HG03460 (cell line): Measurements from ENCODE around the gene UBE3A.
A peak's percentile ranks its signal among the peaks of the same experiment; 100 is the strongest.
"Not testable (repeated sequence)": the region's sequence is repeated elsewhere in the genome, so short reads cannot be mapped to it uniquely, and the experiment has no call there.

ENCODE experiments used
- ATAC-seq: cut with Tn5 transposase; IDR thresholded peaks from one replicate; pipeline ENCODE4 v1.9.1; 2021; ENCODE audit not compliant: unreplicated experiment

UBE3A gene

DNA sequence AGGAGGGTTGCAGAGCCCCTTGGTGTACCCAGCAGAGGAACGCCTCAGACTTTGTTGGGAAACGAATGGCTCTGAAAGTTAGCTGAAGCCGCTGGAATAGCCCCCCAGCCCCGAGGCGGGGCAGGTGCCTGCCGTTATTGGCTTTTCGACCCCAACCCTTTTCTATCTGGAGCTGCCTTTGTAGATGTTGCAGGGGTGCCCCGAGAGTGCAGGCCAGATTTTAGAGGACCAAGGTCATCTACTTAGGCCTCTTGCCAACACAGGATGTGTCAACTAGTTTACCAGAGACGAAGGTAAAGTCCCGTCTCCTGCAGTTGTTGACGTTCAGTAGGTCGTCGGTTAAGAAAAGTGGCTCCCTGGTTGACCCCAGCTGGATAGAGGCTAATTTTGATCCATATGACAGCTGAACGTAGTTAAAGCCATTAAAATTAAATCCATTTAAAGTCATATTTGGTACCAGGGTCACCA is 579 bp upstream of the UBE3A start:
- ATAC-seq: peak; percentile 14

DNA sequence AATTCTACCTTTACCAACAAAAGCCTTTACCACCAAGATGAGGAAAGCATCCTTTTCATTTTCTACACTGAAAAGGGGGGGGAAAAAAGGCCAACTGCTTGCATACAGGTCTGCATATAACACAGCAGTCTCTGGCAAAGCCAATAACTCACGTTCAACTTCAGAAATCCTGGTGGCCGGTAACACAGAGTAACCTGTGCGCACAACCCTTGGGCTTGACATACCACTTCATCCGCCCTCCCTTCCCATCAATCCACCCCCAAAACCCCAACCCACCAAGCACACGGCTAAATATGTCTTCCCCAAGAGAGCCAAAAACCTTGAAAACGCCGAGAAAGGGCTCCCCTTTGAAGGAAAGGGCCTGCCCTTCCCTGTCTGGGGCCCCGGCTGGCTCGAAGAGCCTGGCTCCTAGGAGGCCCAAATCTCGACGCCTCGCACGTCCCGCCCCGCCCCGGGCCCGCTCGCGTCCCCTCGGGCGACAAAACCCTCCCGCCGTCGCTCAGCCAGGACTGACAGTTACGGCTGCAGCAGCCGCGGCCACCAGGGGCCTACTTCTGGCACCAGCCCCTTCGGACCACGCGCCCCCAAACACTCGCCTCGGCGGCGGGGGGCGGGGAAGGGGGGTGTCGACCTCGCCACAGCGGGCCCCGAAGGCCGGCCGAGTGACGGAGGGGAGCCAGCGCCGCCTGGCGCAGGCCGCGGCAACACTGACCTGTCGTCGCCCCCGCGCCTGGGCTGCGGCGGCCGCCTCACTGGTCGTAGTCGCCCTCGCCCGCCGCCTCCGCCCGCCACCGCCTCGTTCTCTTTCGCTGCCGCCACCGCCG is 835 bp downstream of the UBE3A start:
- peak; percentile 40 for ATAC-seq

GRCh38 chr15:25436707-25437106 is 2.1 kb downstream of the UBE3A start:
- no peak for ATAC-seq

DNA sequence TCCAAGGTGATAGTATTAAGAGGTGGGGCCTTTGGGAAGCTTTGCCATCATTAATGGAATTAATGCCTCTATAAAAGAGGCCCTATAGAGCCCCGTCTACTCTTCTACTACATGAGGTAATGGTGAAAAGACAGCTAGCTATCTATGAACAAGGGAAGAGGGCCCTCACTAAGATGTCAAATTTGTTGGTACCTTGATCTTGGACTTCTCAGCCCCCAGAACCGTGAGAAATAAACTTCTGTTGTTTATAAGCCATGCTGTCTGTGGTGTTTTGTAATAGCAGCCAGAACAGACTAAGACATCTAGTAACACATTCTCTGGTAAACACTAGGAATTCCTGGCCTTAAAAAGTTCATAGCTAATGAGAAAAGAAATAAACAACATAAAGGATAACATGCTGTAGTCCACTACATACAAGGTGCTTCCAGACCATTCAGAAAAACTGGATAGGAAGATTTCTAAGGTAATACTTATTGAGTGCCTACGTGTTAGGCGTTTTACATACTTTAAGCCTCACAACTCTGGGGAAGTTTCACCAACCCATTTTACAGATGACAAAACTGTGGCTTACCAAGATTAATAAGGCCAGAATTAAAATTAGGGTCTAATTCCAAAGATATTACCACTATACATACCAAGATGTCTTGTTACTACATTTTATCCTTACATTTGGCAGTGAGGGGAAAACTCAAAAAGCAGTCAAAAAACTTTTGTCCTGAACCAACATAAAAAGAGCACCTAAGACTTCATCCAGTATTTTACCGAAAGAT is 3.2 kb downstream of the UBE3A start:
- ATAC-seq: no peak

DNA sequence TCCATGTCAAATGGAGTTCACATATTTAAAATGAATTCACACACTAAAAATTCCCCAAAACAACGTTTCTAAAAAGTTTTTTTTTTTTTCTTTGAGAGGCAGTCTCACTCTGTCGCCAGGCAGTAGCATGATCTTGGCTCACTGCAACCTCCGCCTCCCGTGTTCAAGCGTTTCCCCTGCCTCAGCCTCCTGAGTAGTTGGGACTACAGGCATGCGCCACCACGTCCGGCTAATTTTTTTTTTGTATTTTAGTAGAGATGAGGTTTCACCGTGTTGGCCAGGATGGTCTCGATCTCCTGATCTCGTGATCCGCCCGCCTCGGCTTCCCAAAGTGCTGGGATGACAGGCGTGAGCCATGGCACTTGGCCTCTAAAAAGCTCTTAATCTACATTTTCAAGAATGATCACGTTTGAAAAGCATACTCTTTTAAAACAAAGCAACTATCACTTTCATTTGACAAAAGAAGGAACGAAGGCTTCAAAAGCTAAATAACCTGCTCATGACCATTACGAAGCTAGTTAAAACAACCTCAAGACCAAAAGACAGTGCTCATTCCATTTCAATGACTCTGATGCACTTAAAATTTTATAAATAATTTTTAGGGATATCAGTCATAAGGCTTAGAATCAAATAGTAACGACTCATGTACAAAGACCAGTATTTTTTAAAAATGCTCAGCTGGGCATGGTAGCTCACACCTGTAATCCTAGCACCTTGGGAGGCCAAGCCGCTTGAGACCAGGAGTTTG is 5.5 kb downstream of the UBE3A start:
- ATAC-seq: no peak

- no peak for ATAC-seq
These were observed 6.8 kb downstream of the UBE3A start for GRCh38 chr15:25431836-25432561.

DNA sequence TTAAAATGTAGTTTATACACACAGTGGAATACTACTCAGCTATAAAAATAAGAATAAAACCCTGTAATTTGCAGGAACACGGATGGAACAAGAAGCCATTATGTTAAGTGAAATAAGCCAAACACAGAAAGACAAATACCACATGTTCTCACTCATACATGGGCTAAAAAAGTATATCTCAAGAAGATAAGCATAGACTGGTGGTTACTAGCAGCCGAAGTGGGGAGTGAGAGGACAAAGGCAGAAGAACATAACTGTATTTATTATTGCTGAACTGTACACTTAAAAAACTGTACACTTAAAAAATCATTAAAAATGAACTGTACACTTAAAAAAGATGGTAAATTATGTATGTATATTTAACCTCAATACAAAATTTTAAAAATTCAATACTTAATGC is 11.0 kb downstream of the UBE3A start:
- ATAC-seq: no peak

GRCh38 chr15:25426896-25427610 is 11.8 kb downstream of the UBE3A start:
- no peak for ATAC-seq

DNA sequence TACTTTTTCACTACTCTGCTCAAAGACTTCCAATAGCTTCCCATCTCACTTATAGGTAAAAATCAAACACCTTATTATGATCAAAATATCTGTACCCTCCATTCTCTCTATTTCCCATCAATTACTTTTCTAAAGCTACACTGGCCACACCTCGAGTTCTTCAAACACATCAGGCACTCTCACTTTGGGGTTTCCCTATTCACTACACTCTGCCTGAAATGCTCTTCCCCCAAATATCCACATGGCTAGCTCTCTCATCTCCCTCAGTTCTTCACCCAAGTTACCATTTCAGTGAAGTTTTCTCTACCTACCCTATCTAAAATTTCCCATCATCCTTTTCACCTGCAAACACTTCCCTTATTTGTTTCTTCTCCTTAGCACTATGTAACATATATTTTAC is 14.8 kb downstream of the UBE3A start:
- no peak for ATAC-seq

DNA sequence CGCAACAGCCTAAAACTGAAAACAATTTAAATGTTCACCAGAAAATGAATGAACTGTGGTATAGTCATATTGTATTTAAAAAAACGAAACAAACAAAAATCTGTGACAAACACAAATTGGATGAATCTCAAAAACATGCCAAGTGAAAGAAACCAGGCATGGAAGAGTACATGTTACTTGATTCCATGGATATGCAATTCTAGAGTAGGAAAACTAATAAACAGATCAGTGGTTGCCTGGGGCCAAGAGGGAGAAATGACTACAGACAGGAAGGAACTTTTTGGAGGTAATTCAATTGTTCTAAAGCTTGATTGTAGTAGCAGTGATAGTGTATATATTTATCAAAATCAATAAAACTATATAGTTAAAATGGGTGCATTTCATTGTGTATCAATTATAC is 16.8 kb downstream of the UBE3A start:
- ATAC-seq: no peak

- ATAC-seq: no peak
These were observed 20.6 kb downstream of the UBE3A start for GRCh38 chr15:25418202-25418601.

GRCh38 chr15:25417604-25418003 is 21.2 kb downstream of the UBE3A start:
- no peak for ATAC-seq

- ATAC-seq: peak; percentile 66
These were observed 22.1 kb downstream of the UBE3A start for GRCh38 chr15:25416693-25417092.

GRCh38 chr15:25415707-25416106 is 23.1 kb downstream of the UBE3A start:
- ATAC-seq: no peak

DNA sequence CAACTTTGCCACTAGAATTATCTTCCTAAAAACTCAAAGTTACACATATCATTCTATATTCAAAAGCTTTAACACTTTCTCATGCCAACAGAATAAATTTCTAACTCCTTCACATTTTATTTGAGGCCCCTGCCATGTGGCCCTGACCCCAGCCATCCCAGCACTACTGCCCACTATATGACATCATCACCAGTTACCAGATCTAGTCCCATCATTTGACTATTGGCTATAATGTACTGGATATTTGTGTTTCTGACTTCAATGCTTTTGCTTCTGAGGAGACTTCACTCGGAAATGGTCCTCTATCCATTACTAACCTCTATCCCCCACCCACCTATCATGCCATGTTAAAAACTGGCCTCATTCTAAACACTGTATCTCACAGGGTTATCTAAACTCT is 23.6 kb downstream of the UBE3A start:
- no peak for ATAC-seq

DNA sequence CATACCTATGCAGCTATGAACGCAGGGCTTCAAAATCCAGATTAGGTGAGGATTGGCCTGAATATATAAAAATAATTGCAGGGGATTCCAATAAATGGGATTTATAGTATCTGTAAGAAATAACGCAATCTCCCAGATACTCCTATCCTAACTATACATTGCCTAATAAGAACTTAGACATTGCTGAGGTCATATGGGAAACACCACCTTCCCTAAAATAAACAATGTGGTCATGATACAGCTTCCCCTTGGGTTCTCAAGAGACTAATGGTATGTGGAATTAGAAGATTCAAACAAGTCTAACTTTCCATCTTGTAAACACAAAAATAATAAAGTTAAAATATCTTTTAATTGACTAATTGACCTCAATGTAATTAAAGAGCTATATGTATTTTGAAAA is 28.2 kb downstream of the UBE3A start:
- ATAC-seq: no peak

- not testable (repeated sequence) for ATAC-seq
These were observed 29.1 kb downstream of the UBE3A start for GRCh38 chr15:25409731-25410130.

GRCh38 chr15:25408929-25409328 is 29.9 kb downstream of the UBE3A start:
- ATAC-seq: no peak

GRCh38 chr15:25408428-25408827 is 30.4 kb downstream of the UBE3A start:
- ATAC-seq: no peak

GRCh38 chr15:25407950-25408349 is 30.9 kb downstream of the UBE3A start:
- no peak for ATAC-seq
